SK-N-SH (cell line): ENCODE data around the gene CAPS. TPM values are rescaled to one million over a fixed set of nuclear protein-coding genes. Genes with fewer than 3 reads are reported as not detected.

Experiments
- CTCF ChIA-PET: fragments of 300-600, 350-600 bp; formaldehyde crosslinking; extraction: SDS; loops from one replicate; lab custom pipeline; 2021; lab: Yijun Ruan, JAX
- POLR2A ChIA-PET: fragments of 350-600 bp; sonication (Branson Sonifier 250); formaldehyde crosslinking; extraction: SDS; loops from one replicate; lab custom pipeline; 2020; ENCODE audit warnings: antibody characterized with exemption, inconsistent platforms; lab: Yijun Ruan, JAX
- DNase-seq: peaks from one replicate; pipeline ENCODE4 v3.0.0; 2012
- H2AFZ ChIP-seq: fragments of 200-600 bp; sonication (generic); 2 replicates; pipeline ENCODE4 v1.8.1; 2016; ENCODE audit warnings: antibody characterized with exemption, mild to moderate bottlenecking, low read depth
- H3F3A ChIP-seq: fragments of 200-600 bp; sonication (generic); replicated peaks from 2 replicates; pipeline ENCODE3; 2016; ENCODE audit warnings: antibody characterized with exemption, mild to moderate bottlenecking; ENCODE audit not compliant: insufficient read depth
- H3K27ac ChIP-seq, 2 experiments: fragments of 200-500 bp in 1 of 2; fragments of 200-600 bp in 1 of 2; sonication (Bioruptor generic) in 1 of 2; sonication (generic), shearing (Covaris generic) in 1 of 2; 2 replicates each; pipeline versions ENCODE4 v1.5.1 to v1.6.1; 2014 to 2016; ENCODE audit warnings: low read depth in 2 of 2, inconsistent platforms in 1 of 2, low read length in 1 of 2, mild to moderate bottlenecking in 1 of 2, mixed read lengths in 1 of 2
- H3K27me3 ChIP-seq: fragments of 200-600 bp; sonication (generic), shearing (Covaris generic); 2 replicates; pipeline ENCODE4 v1.6.1; 2016; ENCODE audit warnings: mixed run types; ENCODE audit not compliant: insufficient read depth
- H3K36me3 ChIP-seq, 2 experiments: fragments of 200-500 bp in 1 of 2; fragments of 200-600 bp in 1 of 2; sonication (Bioruptor generic) in 1 of 2; sonication (generic) in 1 of 2; replicated peaks in 1 of 2; 2 replicates each; pipeline versions ENCODE3 to v1.5.1; 2014 to 2016; ENCODE audit warnings: low read length in 1 of 2, mild to moderate bottlenecking in 1 of 2; ENCODE audit not compliant: insufficient read depth in 2 of 2, control insufficient read depth in 1 of 2
- H3K4me1 ChIP-seq, 2 experiments: fragments of 200-500 bp in 1 of 2; fragments of 200-600 bp in 1 of 2; sonication (Bioruptor generic) in 1 of 2; sonication (generic), shearing (Covaris generic) in 1 of 2; 2 replicates each; pipeline versions ENCODE4 v1.5.1 to v1.6.1; 2014 to 2016; ENCODE audit warnings: low read depth in 1 of 2, low read length in 1 of 2, mixed run types in 1 of 2; ENCODE audit not compliant: insufficient read depth in 2 of 2, control insufficient read depth in 1 of 2
- H3K4me2 ChIP-seq: fragments of 200-600 bp; sonication (generic), shearing (Covaris generic); 2 replicates; pipeline ENCODE4 v1.6.1; 2017; ENCODE audit warnings: mixed run types
- H3K4me3 ChIP-seq, 2 experiments: fragments of 200-500 bp in 1 of 2; fragments of 200-600 bp in 1 of 2; sonication (Bioruptor generic) in 1 of 2; sonication (generic), shearing (Covaris generic) in 1 of 2; 2 replicates each; pipeline versions ENCODE4 v1.5.1 to v1.8.1; 2014 to 2016; ENCODE audit warnings: low read depth in 2 of 2, inconsistent platforms in 1 of 2, low read length in 1 of 2, mild to moderate bottlenecking in 1 of 2, mixed read lengths in 1 of 2, moderate library complexity in 1 of 2
- H3K79me2 ChIP-seq: fragments of 200-600 bp; sonication (generic); 2 replicates; pipeline ENCODE4 v1.8.1; 2017; ENCODE audit warnings: mild to moderate bottlenecking; ENCODE audit not compliant: insufficient read depth
- H3K9ac ChIP-seq: fragments of 200-600 bp; sonication (generic); 2 replicates; pipeline ENCODE4 v1.6.1; 2017; ENCODE audit warnings: mixed run types
- H3K9me2 ChIP-seq: fragments of 200-600 bp; sonication (generic); 2 replicates; pipeline ENCODE4 v1.6.1; 2017; ENCODE audit warnings: mixed run types
- H3K9me3 ChIP-seq: fragments of 200-600 bp; sonication (generic); 2 replicates; pipeline ENCODE4 v1.6.1; 2017; ENCODE audit warnings: mixed run types, mild to moderate bottlenecking, moderate library complexity
- H4K20me1 ChIP-seq: fragments of 200-600 bp; sonication (generic); 2 replicates; pipeline ENCODE4 v1.6.1; 2017; ENCODE audit warnings: mild to moderate bottlenecking, mixed run types; ENCODE audit not compliant: insufficient read depth
- CHD2 ChIP-seq: fragments of 150-350 bp; IDR thresholded peaks from 2 replicates; pipeline ENCODE4 v1.6.1; 2018; ENCODE audit warnings: low read length; ENCODE audit not compliant: partially characterized antibody
- FOSL2 ChIP-seq: IDR thresholded peaks from 2 replicates; pipeline ENCODE4 v1.4.0; 2012; ENCODE audit warnings: low read depth, mild to moderate bottlenecking, moderate library complexity, borderline replicate concordance
- FOXJ3 ChIP-seq: sonication (generic); formaldehyde crosslinking; IDR thresholded peaks from 2 replicates; pipeline ENCODE4 v1.5.1; 2020; ENCODE audit warnings: mild to moderate bottlenecking, missing genetic modification reagents
- FOXM1 ChIP-seq: IDR thresholded peaks from 2 replicates; pipeline ENCODE4 v1.4.0; 2012; ENCODE audit warnings: low read depth, mild to moderate bottlenecking
- GATA2 ChIP-seq: sonication (generic); formaldehyde crosslinking; IDR thresholded peaks from 2 replicates; pipeline ENCODE4 v1.5.0; 2020; ENCODE audit warnings: mild to moderate bottlenecking, missing genetic modification reagents
- MXI1 ChIP-seq: IDR thresholded peaks from 2 replicates; pipeline ENCODE4 v1.6.1; 2012; ENCODE audit warnings: mild to moderate bottlenecking, low read depth, low read length, improper control_type of control experiment
- NFIC ChIP-seq: IDR thresholded peaks from 2 replicates; pipeline ENCODE4 v1.4.0; 2012; ENCODE audit warnings: borderline replicate concordance
- POLR2AphosphoS5 ChIP-seq: IDR thresholded peaks from 2 replicates; pipeline ENCODE4 v1.6.1; 2012; ENCODE audit warnings: low read depth, low read length
- RAD21 ChIP-seq: IDR thresholded peaks from 2 replicates; pipeline ENCODE4 v1.6.1; 2012; ENCODE audit warnings: mild to moderate bottlenecking, low read length
- RCOR1 ChIP-seq: fragments of 150-350 bp; IDR thresholded peaks from 2 replicates; pipeline ENCODE4 v1.6.1; 2017; ENCODE audit warnings: antibody characterized with exemption, low read length
- RFX5 ChIP-seq: IDR thresholded peaks from 2 replicates; pipeline ENCODE4 v1.6.1; 2012; ENCODE audit warnings: mild to moderate bottlenecking, improper control_type of control experiment, low read length
- SIN3A ChIP-seq: IDR thresholded peaks from 2 replicates; pipeline ENCODE4 v1.6.1; 2012; ENCODE audit warnings: low read depth, mild to moderate bottlenecking, low read length, moderate library complexity, borderline replicate concordance
- SMC3 ChIP-seq: IDR thresholded peaks from 2 replicates; pipeline ENCODE4 v1.6.1; 2012; ENCODE audit warnings: low read depth, low read length, improper control_type of control experiment
- TEAD4 ChIP-seq: IDR thresholded peaks from 2 replicates; pipeline ENCODE4 v1.4.0; 2012; ENCODE audit warnings: mild to moderate bottlenecking, borderline replicate concordance; ENCODE audit not compliant: insufficient read depth
- WGBS: methylation state at CpG from one replicate; pipeline ENCODE4 v1.1.6; 2017; ENCODE audit warnings: low lambda C conversion rate; 5-methylcytosine and 5-hydroxymethylcytosine counted together
- polyA plus RNA-seq, 3 experiments: library from polyadenylated mRNA; depleted of rRNA; stranded (reverse); fragments of >200 nt; gene quantifications; 2 replicates each; pipeline ENCODE4 v1.2.3, GENCODE V29; 2012
- TF ChIP-seq, protein P1 (sequence below): IDR thresholded peaks from 2 replicates; pipeline ENCODE4 v1.4.0; 2012; ENCODE audit warnings: low read depth, borderline replicate concordance
- TF ChIP-seq, protein P2 (sequence below): fragments of 200-600 bp; sonication (generic); IDR thresholded peaks from 2 replicates; pipeline ENCODE4 v1.6.1; 2017; ENCODE audit warnings: antibody characterized with exemption, mild to moderate bottlenecking, moderate library complexity
- TF ChIP-seq, protein P3 (sequence below): IDR thresholded peaks from 2 replicates; pipeline ENCODE4 v1.6.1; 2012; ENCODE audit warnings: mild to moderate bottlenecking, low read depth, low read length, moderate library complexity
- TF ChIP-seq, protein P4 (sequence below): fragments of 150-350 bp; IDR thresholded peaks from 2 replicates; pipeline ENCODE4 v1.6.1; 2016; ENCODE audit warnings: mild to moderate bottlenecking, low read depth, low read length
- TF ChIP-seq, protein P5 (sequence below): fragments of 150-350 bp; IDR thresholded peaks from 2 replicates; pipeline ENCODE4 v1.6.1; 2017; ENCODE audit warnings: antibody characterized with exemption, low read length, low read depth, borderline replicate concordance
- TF ChIP-seq, protein P6 (sequence below): IDR thresholded peaks from 2 replicates; pipeline ENCODE4 v1.4.0; 2012; ENCODE audit warnings: low read depth, borderline replicate concordance

The CAPS gene
- polyA plus RNA-seq, 1 of the 3 experiments (the other 2 are of a cell fraction) = 13.4 TPM

DNA sequence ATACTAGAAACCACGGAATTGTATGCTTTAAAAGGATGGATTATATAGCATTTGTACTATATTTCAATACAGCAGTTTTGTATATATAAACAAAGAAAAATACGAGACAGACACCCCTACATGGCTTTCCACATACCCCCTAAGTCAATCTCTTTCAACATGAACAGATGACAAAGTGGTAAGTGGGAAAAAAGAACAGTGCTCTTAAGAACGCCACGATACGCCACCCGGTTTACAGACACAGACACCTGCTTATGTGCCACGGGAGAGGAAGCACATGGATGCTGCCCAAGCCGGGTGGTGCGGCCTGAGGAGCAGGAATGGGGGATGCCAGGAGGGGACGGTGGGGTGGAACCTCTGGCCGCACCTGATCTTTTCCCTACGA lies 8.1 kb downstream of the CAPS start:
- H3K4me2 ChIP-seq = no peak overlapping the region
- H2AFZ ChIP-seq = no peak overlapping the region
- TF ChIP-seq MXI1 (no peak), TEAD4 (no peak), RFX5 (no peak), RCOR1 (no peak), FOSL2 (no peak), RAD21 (no peak), SMC3 (no peak), NFIC (no peak), CHD2 (no peak), SIN3A (no peak), GATA2 (no peak), FOXM1 (no peak), POLR2AphosphoS5 (no peak), FOXJ3 (no peak)
- TF ChIP-seq, protein P1, sequence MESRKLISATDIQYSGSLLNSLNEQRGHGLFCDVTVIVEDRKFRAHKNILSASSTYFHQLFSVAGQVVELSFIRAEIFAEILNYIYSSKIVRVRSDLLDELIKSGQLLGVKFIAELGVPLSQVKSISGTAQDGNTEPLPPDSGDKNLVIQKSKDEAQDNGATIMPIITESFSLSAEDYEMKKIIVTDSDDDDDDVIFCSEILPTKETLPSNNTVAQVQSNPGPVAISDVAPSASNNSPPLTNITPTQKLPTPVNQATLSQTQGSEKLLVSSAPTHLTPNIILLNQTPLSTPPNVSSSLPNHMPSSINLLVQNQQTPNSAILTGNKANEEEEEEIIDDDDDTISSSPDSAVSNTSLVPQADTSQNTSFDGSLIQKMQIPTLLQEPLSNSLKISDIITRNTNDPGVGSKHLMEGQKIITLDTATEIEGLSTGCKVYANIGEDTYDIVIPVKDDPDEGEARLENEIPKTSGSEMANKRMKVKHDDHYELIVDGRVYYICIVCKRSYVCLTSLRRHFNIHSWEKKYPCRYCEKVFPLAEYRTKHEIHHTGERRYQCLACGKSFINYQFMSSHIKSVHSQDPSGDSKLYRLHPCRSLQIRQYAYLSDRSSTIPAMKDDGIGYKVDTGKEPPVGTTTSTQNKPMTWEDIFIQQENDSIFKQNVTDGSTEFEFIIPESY = no peak
- TF ChIP-seq, protein P2, sequence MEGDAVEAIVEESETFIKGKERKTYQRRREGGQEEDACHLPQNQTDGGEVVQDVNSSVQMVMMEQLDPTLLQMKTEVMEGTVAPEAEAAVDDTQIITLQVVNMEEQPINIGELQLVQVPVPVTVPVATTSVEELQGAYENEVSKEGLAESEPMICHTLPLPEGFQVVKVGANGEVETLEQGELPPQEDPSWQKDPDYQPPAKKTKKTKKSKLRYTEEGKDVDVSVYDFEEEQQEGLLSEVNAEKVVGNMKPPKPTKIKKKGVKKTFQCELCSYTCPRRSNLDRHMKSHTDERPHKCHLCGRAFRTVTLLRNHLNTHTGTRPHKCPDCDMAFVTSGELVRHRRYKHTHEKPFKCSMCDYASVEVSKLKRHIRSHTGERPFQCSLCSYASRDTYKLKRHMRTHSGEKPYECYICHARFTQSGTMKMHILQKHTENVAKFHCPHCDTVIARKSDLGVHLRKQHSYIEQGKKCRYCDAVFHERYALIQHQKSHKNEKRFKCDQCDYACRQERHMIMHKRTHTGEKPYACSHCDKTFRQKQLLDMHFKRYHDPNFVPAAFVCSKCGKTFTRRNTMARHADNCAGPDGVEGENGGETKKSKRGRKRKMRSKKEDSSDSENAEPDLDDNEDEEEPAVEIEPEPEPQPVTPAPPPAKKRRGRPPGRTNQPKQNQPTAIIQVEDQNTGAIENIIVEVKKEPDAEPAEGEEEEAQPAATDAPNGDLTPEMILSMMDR = no peak
- TF ChIP-seq, protein P3, sequence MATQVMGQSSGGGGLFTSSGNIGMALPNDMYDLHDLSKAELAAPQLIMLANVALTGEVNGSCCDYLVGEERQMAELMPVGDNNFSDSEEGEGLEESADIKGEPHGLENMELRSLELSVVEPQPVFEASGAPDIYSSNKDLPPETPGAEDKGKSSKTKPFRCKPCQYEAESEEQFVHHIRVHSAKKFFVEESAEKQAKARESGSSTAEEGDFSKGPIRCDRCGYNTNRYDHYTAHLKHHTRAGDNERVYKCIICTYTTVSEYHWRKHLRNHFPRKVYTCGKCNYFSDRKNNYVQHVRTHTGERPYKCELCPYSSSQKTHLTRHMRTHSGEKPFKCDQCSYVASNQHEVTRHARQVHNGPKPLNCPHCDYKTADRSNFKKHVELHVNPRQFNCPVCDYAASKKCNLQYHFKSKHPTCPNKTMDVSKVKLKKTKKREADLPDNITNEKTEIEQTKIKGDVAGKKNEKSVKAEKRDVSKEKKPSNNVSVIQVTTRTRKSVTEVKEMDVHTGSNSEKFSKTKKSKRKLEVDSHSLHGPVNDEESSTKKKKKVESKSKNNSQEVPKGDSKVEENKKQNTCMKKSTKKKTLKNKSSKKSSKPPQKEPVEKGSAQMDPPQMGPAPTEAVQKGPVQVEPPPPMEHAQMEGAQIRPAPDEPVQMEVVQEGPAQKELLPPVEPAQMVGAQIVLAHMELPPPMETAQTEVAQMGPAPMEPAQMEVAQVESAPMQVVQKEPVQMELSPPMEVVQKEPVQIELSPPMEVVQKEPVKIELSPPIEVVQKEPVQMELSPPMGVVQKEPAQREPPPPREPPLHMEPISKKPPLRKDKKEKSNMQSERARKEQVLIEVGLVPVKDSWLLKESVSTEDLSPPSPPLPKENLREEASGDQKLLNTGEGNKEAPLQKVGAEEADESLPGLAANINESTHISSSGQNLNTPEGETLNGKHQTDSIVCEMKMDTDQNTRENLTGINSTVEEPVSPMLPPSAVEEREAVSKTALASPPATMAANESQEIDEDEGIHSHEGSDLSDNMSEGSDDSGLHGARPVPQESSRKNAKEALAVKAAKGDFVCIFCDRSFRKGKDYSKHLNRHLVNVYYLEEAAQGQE = no peak
- TF ChIP-seq, protein P4, sequence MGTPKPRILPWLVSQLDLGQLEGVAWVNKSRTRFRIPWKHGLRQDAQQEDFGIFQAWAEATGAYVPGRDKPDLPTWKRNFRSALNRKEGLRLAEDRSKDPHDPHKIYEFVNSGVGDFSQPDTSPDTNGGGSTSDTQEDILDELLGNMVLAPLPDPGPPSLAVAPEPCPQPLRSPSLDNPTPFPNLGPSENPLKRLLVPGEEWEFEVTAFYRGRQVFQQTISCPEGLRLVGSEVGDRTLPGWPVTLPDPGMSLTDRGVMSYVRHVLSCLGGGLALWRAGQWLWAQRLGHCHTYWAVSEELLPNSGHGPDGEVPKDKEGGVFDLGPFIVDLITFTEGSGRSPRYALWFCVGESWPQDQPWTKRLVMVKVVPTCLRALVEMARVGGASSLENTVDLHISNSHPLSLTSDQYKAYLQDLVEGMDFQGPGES = no peak
- TF ChIP-seq, protein P5, sequence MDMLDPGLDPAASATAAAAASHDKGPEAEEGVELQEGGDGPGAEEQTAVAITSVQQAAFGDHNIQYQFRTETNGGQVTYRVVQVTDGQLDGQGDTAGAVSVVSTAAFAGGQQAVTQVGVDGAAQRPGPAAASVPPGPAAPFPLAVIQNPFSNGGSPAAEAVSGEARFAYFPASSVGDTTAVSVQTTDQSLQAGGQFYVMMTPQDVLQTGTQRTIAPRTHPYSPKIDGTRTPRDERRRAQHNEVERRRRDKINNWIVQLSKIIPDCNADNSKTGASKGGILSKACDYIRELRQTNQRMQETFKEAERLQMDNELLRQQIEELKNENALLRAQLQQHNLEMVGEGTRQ = no peak
- TF ChIP-seq, protein P6, sequence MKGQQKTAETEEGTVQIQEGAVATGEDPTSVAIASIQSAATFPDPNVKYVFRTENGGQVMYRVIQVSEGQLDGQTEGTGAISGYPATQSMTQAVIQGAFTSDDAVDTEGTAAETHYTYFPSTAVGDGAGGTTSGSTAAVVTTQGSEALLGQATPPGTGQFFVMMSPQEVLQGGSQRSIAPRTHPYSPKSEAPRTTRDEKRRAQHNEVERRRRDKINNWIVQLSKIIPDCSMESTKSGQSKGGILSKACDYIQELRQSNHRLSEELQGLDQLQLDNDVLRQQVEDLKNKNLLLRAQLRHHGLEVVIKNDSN = no peak
- H3K9me2 ChIP-seq = no peaks in the 10 kb centered on the region
- DNase-seq = no peak
- peaks cover 12 to 75% of the 10 kb centered on the region in 2 experiments for H3K36me3 ChIP-seq
- CTCF ChIA-PET = interaction anchor here (0.7 to 1.0 kb wide), 2 partner anchors 10 to 26 kb away, joined by 3 read pairs; no protein-coding TSS in a partner anchor
- H3K4me1 ChIP-seq = peaks cover 0 to 16% of the 10 kb centered on the region in 2 experiments; a peak in 1 of 4 replicates
- no peaks in the 10 kb centered on the region for H3K9me3 ChIP-seq
- H3K27ac ChIP-seq = no peak overlapping the region
- no peak overlapping the region for H3K4me3 ChIP-seq
- H3K79me2 ChIP-seq = no peaks in the 10 kb centered on the region
- H3K27me3 ChIP-seq = no peaks in the 10 kb centered on the region
- 94% methylated on average over 11 of the region's 12 CpGs for WGBS
- no peaks in the 10 kb centered on the region for H3F3A ChIP-seq
- POLR2A ChIA-PET = no interaction called here
- H3K9ac ChIP-seq = no peak overlapping the region
- H4K20me1 ChIP-seq = no peaks in the 10 kb centered on the region
